Measurements from ENCODE around the gene MPZL2. TPM values are rescaled to one million over a fixed set of nuclear protein-coding genes. Genes with fewer than 3 reads are reported as not detected.

Gene MPZL2
- total RNA-seq, 1 experiment from 2014 or later = 1.8 TPM

GRCh38 chr11:118252688-118253087 is 11.4 kb downstream of the MPZL2 start:
- intact Hi-C loops (cut with micrococcal nuclease; ENCODE audit: unreplicated experiment) (no loop called here), in situ Hi-C loops (cut with HindIII; ENCODE audit: low pct_unique_long_range_greater_than_20kb, low sequenced_read_pairs) (no loop called here)
- BruUV-seq (replicated peaks) = no TSS peak
- CTCF ChIA-PET = no interaction called here
- Histone ChIP-seq H3K36me3 (ENCODE audit: control insufficient read depth, insufficient read depth, low read length) (no peaks in the 10 kb centered on the region), H3K4me1 (ENCODE audit: control insufficient read depth, insufficient read depth, low read length) (peaks cover 8% of the 10 kb centered on the region), H3K4me3 (ENCODE audit: low read depth in 2 of 2, low read length in 2 of 2) (peak overlapping the region; percentile 77 to 78; a peak in 3 of 4 replicates), H3K9me3 (ENCODE audit: control insufficient read depth, insufficient read depth, low read depth, low read length) (peaks cover 11% of the 10 kb centered on the region; the same call in 1 of the 2 replicates), H3K27ac (ENCODE audit: low read length) (peak overlapping the region; percentile 89; the same call in 1 of the 2 replicates), H3K27me3 (ENCODE audit: control insufficient read depth, insufficient read depth, low read length) (peaks cover 35% of the 10 kb centered on the region)
- ATAC-seq = peak; percentile 61
- TF ChIP-seq SIN3A (IDR thresholded peaks at IDR 0.05; ENCODE audit: borderline replicate concordance, insufficient read depth, low read depth, low read length) (no peak), TCF7L2 (IDR thresholded peaks at IDR 0.05; ENCODE audit: low read depth, low read length) (no peak), POLR2AphosphoS5 (IDR thresholded peaks at IDR 0.05; ENCODE audit: low read depth, low read length) (no peak)
- TF ChIP-seq, protein P1, sequence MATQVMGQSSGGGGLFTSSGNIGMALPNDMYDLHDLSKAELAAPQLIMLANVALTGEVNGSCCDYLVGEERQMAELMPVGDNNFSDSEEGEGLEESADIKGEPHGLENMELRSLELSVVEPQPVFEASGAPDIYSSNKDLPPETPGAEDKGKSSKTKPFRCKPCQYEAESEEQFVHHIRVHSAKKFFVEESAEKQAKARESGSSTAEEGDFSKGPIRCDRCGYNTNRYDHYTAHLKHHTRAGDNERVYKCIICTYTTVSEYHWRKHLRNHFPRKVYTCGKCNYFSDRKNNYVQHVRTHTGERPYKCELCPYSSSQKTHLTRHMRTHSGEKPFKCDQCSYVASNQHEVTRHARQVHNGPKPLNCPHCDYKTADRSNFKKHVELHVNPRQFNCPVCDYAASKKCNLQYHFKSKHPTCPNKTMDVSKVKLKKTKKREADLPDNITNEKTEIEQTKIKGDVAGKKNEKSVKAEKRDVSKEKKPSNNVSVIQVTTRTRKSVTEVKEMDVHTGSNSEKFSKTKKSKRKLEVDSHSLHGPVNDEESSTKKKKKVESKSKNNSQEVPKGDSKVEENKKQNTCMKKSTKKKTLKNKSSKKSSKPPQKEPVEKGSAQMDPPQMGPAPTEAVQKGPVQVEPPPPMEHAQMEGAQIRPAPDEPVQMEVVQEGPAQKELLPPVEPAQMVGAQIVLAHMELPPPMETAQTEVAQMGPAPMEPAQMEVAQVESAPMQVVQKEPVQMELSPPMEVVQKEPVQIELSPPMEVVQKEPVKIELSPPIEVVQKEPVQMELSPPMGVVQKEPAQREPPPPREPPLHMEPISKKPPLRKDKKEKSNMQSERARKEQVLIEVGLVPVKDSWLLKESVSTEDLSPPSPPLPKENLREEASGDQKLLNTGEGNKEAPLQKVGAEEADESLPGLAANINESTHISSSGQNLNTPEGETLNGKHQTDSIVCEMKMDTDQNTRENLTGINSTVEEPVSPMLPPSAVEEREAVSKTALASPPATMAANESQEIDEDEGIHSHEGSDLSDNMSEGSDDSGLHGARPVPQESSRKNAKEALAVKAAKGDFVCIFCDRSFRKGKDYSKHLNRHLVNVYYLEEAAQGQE (IDR thresholded peaks at IDR 0.05; ENCODE audit: insufficient read depth in 1 of 2, low read depth in 2 of 2, low read length in 1 of 2) = no peak
- TF ChIP-seq, protein P2, sequence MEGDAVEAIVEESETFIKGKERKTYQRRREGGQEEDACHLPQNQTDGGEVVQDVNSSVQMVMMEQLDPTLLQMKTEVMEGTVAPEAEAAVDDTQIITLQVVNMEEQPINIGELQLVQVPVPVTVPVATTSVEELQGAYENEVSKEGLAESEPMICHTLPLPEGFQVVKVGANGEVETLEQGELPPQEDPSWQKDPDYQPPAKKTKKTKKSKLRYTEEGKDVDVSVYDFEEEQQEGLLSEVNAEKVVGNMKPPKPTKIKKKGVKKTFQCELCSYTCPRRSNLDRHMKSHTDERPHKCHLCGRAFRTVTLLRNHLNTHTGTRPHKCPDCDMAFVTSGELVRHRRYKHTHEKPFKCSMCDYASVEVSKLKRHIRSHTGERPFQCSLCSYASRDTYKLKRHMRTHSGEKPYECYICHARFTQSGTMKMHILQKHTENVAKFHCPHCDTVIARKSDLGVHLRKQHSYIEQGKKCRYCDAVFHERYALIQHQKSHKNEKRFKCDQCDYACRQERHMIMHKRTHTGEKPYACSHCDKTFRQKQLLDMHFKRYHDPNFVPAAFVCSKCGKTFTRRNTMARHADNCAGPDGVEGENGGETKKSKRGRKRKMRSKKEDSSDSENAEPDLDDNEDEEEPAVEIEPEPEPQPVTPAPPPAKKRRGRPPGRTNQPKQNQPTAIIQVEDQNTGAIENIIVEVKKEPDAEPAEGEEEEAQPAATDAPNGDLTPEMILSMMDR (IDR thresholded peaks at IDR 0.05) = no peak
- POLR2A ChIA-PET = interaction anchor here (0.5 kb wide), 1 partner anchor 289 kb away, joined by 9 read pairs; no protein-coding TSS in a partner anchor
- no peak for DNase-seq (ENCODE audit: low read depth, low spot score)

GRCh38 chr11:118251858-118252652 is 12.0 kb downstream of the MPZL2 start, which contains the start of gene MPZL3:
Gene MPZL3 (minus strand): TSS chr11:118252365. CDS start chr11:118252294, 71 bp downstream.
- in situ Hi-C loops (cut with HindIII; ENCODE audit: low pct_unique_long_range_greater_than_20kb, low sequenced_read_pairs) = no loop called here
- peaks cover 11% of the 10 kb centered on the region; the same call in 1 of the 2 replicates for H3K9me3 ChIP-seq (ENCODE audit: control insufficient read depth, insufficient read depth, low read depth, low read length)
- peaks cover 8% of the 10 kb centered on the region for H3K4me1 ChIP-seq (ENCODE audit: control insufficient read depth, insufficient read depth, low read length)
- TF ChIP-seq TCF7L2 (IDR thresholded peaks at IDR 0.05; ENCODE audit: low read depth, low read length) (peak; percentile 48; the same call in 1 of the 2 replicates), POLR2AphosphoS5 (IDR thresholded peaks at IDR 0.05; ENCODE audit: low read depth, low read length) (0 out of 2 replicates have a peak, but pooled peaks have one; percentile 25), SIN3A (IDR thresholded peaks at IDR 0.05; ENCODE audit: borderline replicate concordance, insufficient read depth, low read depth, low read length) (no peak)
- TF ChIP-seq, protein P2 (IDR thresholded peaks at IDR 0.05) = no peak
- DNase-seq (ENCODE audit: low read depth, low spot score) (no peak), ATAC-seq (peak; percentile 86)
- H3K4me3 ChIP-seq (ENCODE audit: low read depth in 2 of 2, low read length in 2 of 2) = peak within 1 kb of the TSS; percentile 77 to 78
- BruUV-seq (replicated peaks) = TSS peak; percentile 85
- H3K36me3 ChIP-seq (ENCODE audit: control insufficient read depth, insufficient read depth, low read length) = no peaks in the 10 kb centered on the region
- POLR2A ChIA-PET = interaction anchor here (0.5 to 0.6 kb wide), 2 partner anchors 95 to 289 kb away, joined by 3 to 9 read pairs; no protein-coding TSS in a partner anchor
- CTCF ChIA-PET = no interaction called here
- H3K27me3 ChIP-seq (ENCODE audit: control insufficient read depth, insufficient read depth, low read length) = peaks cover 32% of the 10 kb centered on the region
- intact Hi-C loops (cut with micrococcal nuclease; ENCODE audit: unreplicated experiment) = no loop called here
- H3K27ac ChIP-seq (ENCODE audit: low read length) = peak within 1 kb of the TSS; percentile 89

All from Panc1 (cell line).